ENCODE data around the gene DENND5B. TPM values are rescaled to one million over a fixed set of nuclear protein-coding genes. Genes with fewer than 3 reads are reported as not detected.

Gene DENND5B
- total RNA-seq, 4 donors from 2014 or later, result 15.7 to 19.1 (median 18.5) TPM

- Histone ChIP-seq H3K27ac (replicated peaks in 1 of 4) (no peak overlapping the region), H3K4me3 (no peak overlapping the region), H3K9me3 (no peaks in the 10 kb centered on the region), H3K4me1 (no peaks in the 10 kb centered on the region), H3K36me3 (peaks cover 0 to 35% (median 7%) of the 10 kb centered on the region in 4 donors), H3K27me3 (no peaks in the 10 kb centered on the region)
- TF ChIP-seq POLR2AphosphoS5 (IDR thresholded peaks at IDR 0.05), result no peak
- TF ChIP-seq EP300 (IDR thresholded peaks at IDR 0.05), result no peak
- no peak for TF ChIP-seq POLR2A (IDR thresholded peaks at IDR 0.05; ENCODE audit: low read depth)
- no peak for DNase-seq (ENCODE audit: extremely low spot score)
- 72% methylated on average over 2 of the region's 2 CpGs for WGBS
- intact Hi-C loops (cut with DNase I), result no loop called here
Measured at GRCh38 chr12:31444736-31445135, 146.2 kb downstream of the DENND5B start.

GRCh38 chr12:31440586-31440985 lies 150.3 kb downstream of the DENND5B start:
- Histone ChIP-seq H3K4me3 (no peak overlapping the region), H3K4me1 (no peaks in the 10 kb centered on the region), H3K36me3 (peaks cover 0 to 28% (median under 1%) of the 10 kb centered on the region in 4 donors), H3K27ac (replicated peaks in 1 of 4) (no peak overlapping the region), H3K27me3 (no peaks in the 10 kb centered on the region), H3K9me3 (no peaks in the 10 kb centered on the region)
- no peak for TF ChIP-seq POLR2A (IDR thresholded peaks at IDR 0.05; ENCODE audit: low read depth)
- TF ChIP-seq EP300 (IDR thresholded peaks at IDR 0.05), result no peak
- no peak for TF ChIP-seq POLR2AphosphoS5 (IDR thresholded peaks at IDR 0.05)
- TF ChIP-seq CTCF (IDR thresholded peaks at IDR 0.05), result no peak
- no peak for DNase-seq (ENCODE audit: extremely low spot score)
- intact Hi-C loops (cut with DNase I), result no loop called here
- WGBS, result 92% methylated on average over 4 of the region's 4 CpGs

- 95% methylated on average over 4 of the region's 4 CpGs for WGBS
- H3K27ac ChIP-seq (replicated peaks in 1 of 4), result no peak overlapping the region
- peaks cover 0 to 25% (median 0%) of the 10 kb centered on the region in 4 donors for H3K36me3 ChIP-seq
- intact Hi-C loops (cut with DNase I), result no loop called here
- H3K4me3 ChIP-seq, result no peak overlapping the region
- no peaks in the 10 kb centered on the region for H3K4me1 ChIP-seq
- H3K9me3 ChIP-seq, result no peaks in the 10 kb centered on the region
- no peak for DNase-seq (ENCODE audit: extremely low spot score)
- no peaks in the 10 kb centered on the region for H3K27me3 ChIP-seq
- no peak for TF ChIP-seq POLR2AphosphoS5 (IDR thresholded peaks at IDR 0.05)
- TF ChIP-seq CTCF (IDR thresholded peaks at IDR 0.05), result no peak
- TF ChIP-seq POLR2A (IDR thresholded peaks at IDR 0.05; ENCODE audit: low read depth), result no peak
- TF ChIP-seq EP300 (IDR thresholded peaks at IDR 0.05), result no peak
Measured at GRCh38 chr12:31440134-31440533, 150.8 kb downstream of the DENND5B start.

- intact Hi-C loops (cut with DNase I), result no loop called here
- WGBS, result 49% methylated on average over 2 of the region's 2 CpGs
- H3K36me3 ChIP-seq, result no peaks in the 10 kb centered on the region
- no peak for TF ChIP-seq EP300 (IDR thresholded peaks at IDR 0.05)
- TF ChIP-seq CTCF (IDR thresholded peaks at IDR 0.05), result no peak
- TF ChIP-seq POLR2A (IDR thresholded peaks at IDR 0.05; ENCODE audit: low read depth), result no peak
- no peak for TF ChIP-seq POLR2AphosphoS5 (IDR thresholded peaks at IDR 0.05)
- no peak overlapping the region for H3K27ac ChIP-seq (replicated peaks in 1 of 4)
- no peaks in the 10 kb centered on the region for H3K27me3 ChIP-seq
- DNase-seq (ENCODE audit: extremely low spot score), result no peak
- no peak overlapping the region for H3K4me3 ChIP-seq
- H3K4me1 ChIP-seq, result no peaks in the 10 kb centered on the region
- no peaks in the 10 kb centered on the region for H3K9me3 ChIP-seq
Measured at GRCh38 chr12:31431721-31432240, 159.2 kb downstream of the DENND5B start.

GRCh38 chr12:31423405-31423804 lies 167.5 kb downstream of the DENND5B start:
- Histone ChIP-seq H3K27ac (replicated peaks in 1 of 4) (no peak overlapping the region), H3K9me3 (no peaks in the 10 kb centered on the region), H3K4me1 (no peaks in the 10 kb centered on the region), H3K4me3 (no peak overlapping the region), H3K36me3 (peaks cover 0 to 63% (median 34%) of the 10 kb centered on the region in 4 donors), H3K27me3 (no peaks in the 10 kb centered on the region)
- WGBS, result 97% methylated on average over 1 of the region's 1 CpG
- TF ChIP-seq POLR2A (IDR thresholded peaks at IDR 0.05; ENCODE audit: low read depth), result no peak
- no peak for TF ChIP-seq EP300 (IDR thresholded peaks at IDR 0.05)
- TF ChIP-seq POLR2AphosphoS5 (IDR thresholded peaks at IDR 0.05), result no peak
- TF ChIP-seq CTCF (IDR thresholded peaks at IDR 0.05), result no peak
- intact Hi-C loops (cut with DNase I), result no loop called here
- DNase-seq (ENCODE audit: extremely low spot score), result no peak
